ENCODE results near the gene LNP1. TPM values are rescaled to one million over a fixed set of nuclear protein-coding genes. Genes with fewer than 3 reads are reported as not detected.
"Not testable (repeated sequence)": the region's sequence is repeated elsewhere in the genome, so short reads cannot be mapped to it uniquely, and the experiment has no call there.

LNP1 gene, protein sequence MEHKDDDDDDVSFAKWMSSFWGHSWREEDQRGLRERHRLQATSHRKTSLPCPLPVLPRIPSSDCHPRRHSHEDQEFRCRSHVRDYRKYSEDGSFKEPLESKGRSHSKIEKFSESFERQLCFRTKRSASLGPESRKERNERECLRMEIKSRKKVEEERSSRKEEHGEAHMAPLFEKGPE
- 1 to 10 TPM; 1.8 to 3.7 (median 2.4) TPM for total RNA-seq

DNA sequence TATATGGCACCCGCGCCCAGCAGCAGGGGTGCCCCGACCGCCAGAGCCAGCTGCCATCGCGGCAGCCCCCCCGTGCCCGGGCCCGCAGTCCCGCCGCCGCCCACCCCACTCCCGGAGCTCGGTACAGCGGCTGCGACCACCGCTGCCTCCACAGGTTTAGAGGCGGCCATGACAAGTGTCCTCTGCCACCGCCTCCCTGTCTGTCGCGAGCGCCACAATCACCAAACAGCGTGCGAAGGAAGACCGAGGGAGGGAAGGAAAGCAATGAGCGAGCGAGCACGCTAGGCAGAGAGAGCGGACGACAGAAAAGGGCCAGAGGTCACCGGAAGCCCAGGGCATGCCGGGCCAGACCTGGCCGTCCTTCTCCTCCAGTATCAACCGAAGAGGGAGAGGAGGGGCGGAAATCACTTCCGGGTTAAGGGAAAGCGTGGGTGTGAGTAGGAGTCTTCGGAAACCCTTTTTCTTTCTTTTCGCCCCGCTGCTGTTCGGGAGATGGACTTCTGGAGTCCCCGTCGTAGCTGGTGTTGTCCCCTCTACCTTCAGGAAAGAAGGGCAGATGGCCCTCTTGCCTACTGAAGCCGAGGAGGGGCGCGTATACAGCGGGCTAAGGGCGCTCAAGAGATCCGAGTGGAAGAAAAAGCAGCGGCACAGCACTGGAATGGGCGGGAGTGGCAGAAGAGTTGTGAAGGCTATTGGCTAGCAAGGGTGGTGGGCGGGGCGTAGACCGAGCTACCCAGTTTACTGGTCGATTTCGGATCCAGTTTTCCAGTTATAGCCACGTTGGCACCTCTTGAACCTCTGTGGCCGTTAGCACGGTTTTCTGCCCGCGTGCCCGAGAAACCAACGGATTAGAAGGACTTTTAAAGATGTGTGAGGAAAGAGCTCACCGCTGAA lies at the start of gene LNP1, which contains the start of gene TOMM70:
Gene LNP1, plus strand, starts transcription at position 760 of the 894 bp plus-strand sequence. CDS start 28,191 bp downstream, outside the sequence.
Gene TOMM70, minus strand, starts transcription at position 310 of the 894 bp plus-strand sequence. Its CDS starts 140 bp downstream, at position 170.
- DNase-seq (ENCODE audit: extremely low spot score), result peak; percentile 99
- Histone ChIP-seq H3K4me3 (peak within 1 kb of the TSS; percentile 73 to 99 (median 92)), H3K27ac (replicated peaks in 1 of 4) (peak within 1 kb of the TSS; percentile 88 to 97 (median 92)), H3K36me3 (no peaks in the 10 kb centered on the region), H3K9me3 (no peaks in the 10 kb centered on the region), H3K27me3 (no peaks in the 10 kb centered on the region), H3K4me1 (peaks cover 39 to 62% (median 56%) of the 10 kb centered on the region in 4 donors)
- intact Hi-C loops (cut with DNase I), result loop anchor here (5.0 kb wide), 1 partner anchor 584 kb away; the partner anchor contains the start of gene CMSS1
- under 1% methylated on average over 29 of the region's 64 CpGs for WGBS
- TF ChIP-seq EP300 (IDR thresholded peaks at IDR 0.05), result no peak
- TF ChIP-seq POLR2AphosphoS5 (IDR thresholded peaks at IDR 0.05), result peak; percentile 85 to 86
- TF ChIP-seq, protein P1, sequence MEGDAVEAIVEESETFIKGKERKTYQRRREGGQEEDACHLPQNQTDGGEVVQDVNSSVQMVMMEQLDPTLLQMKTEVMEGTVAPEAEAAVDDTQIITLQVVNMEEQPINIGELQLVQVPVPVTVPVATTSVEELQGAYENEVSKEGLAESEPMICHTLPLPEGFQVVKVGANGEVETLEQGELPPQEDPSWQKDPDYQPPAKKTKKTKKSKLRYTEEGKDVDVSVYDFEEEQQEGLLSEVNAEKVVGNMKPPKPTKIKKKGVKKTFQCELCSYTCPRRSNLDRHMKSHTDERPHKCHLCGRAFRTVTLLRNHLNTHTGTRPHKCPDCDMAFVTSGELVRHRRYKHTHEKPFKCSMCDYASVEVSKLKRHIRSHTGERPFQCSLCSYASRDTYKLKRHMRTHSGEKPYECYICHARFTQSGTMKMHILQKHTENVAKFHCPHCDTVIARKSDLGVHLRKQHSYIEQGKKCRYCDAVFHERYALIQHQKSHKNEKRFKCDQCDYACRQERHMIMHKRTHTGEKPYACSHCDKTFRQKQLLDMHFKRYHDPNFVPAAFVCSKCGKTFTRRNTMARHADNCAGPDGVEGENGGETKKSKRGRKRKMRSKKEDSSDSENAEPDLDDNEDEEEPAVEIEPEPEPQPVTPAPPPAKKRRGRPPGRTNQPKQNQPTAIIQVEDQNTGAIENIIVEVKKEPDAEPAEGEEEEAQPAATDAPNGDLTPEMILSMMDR (IDR thresholded peaks at IDR 0.05), result no peak
- no peak for TF ChIP-seq POLR2A (IDR thresholded peaks at IDR 0.05; ENCODE audit: low read depth)

DNA sequence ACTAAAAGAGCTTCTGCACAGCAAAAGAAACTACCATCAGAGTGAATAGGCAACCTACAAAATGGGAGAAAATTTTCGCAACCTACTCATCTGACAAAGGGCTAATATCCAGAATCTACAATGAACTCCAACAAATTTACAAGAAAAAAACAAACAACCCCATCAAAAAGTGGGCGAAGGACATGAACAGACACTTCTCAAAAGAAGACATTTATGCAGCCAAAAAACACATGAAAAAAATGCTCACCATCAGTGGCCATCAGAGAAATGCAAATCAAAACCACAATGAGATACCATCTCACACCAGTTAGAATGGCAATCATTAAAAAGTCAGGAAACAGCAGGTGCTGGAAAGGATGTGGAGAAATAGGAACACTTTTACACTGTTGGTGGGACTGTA lies 49.6 kb upstream of the LNP1 start:
- H3K4me1 ChIP-seq; intact Hi-C loops (cut with DNase I); H3K27me3 ChIP-seq; DNase-seq (ENCODE audit: extremely low spot score); H3K9me3 ChIP-seq; H3K4me3 ChIP-seq; H3K27ac ChIP-seq (replicated peaks in 1 of 4): not testable (repeated sequence)
- peaks cover 51 to 85% (median 80%) of the 10 kb centered on the region in 4 donors for H3K36me3 ChIP-seq
- WGBS, result 96% methylated on average over 2 of the region's 2 CpGs

DNA sequence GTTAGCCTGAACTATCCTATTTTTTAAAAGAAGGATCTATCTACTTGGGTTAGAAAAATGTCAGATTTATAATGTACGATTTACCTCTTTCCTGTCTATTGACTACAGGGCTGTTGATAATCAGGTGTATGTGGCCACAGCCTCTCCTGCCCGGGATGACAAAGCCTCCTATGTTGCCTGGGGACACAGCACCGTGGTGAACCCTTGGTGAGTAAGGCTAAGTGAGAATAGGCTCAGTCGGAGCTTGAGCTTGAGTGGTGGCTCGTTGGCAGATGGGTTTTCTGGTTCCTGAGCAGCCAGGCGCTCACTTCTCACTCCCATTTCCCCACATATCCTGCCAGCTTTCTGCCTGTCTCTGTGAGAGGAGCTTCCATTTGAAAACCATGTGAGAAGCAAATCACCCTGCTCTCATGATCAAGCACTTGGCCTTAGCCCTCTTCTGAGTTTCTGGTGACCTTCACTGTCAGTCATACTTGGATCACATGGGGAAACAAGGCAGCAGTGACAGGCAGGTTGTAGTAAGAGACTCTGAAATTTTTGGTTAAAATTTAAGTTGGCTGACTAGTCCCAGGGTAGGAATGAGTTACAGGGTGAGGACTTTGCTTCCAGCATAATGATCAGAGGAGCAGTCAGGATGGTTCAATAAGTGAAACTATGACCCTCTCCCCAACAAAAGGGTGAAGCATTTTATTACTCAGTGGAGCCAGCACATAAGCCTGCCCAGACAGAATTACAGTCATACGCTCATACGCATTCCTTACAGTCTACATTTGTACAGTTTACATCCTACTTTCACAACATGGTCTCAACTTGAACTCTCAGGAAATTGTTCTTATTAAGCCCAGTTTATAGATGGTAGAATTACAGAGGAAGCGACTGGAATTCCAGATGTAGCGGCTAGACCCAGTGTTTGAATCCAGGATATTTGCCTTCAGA lies 48.8 kb upstream of the LNP1 start:
- Histone ChIP-seq H3K27me3 (no peaks in the 10 kb centered on the region), H3K4me1 (no peaks in the 10 kb centered on the region), H3K9me3 (no peaks in the 10 kb centered on the region), H3K27ac (replicated peaks in 1 of 4) (no peak overlapping the region), H3K4me3 (no peak overlapping the region), H3K36me3 (peaks cover 45 to 83% (median 73%) of the 10 kb centered on the region in 4 donors)
- 92% methylated on average over 10 of the region's 10 CpGs for WGBS
- TF ChIP-seq POLR2AphosphoS5 (IDR thresholded peaks at IDR 0.05), result no peak
- TF ChIP-seq, protein P1 (IDR thresholded peaks at IDR 0.05), result no peak
- TF ChIP-seq POLR2A (IDR thresholded peaks at IDR 0.05; ENCODE audit: low read depth), result no peak
- no peak for TF ChIP-seq EP300 (IDR thresholded peaks at IDR 0.05)
- intact Hi-C loops (cut with DNase I), result no loop called here
- no peak for DNase-seq (ENCODE audit: extremely low spot score)

DNA sequence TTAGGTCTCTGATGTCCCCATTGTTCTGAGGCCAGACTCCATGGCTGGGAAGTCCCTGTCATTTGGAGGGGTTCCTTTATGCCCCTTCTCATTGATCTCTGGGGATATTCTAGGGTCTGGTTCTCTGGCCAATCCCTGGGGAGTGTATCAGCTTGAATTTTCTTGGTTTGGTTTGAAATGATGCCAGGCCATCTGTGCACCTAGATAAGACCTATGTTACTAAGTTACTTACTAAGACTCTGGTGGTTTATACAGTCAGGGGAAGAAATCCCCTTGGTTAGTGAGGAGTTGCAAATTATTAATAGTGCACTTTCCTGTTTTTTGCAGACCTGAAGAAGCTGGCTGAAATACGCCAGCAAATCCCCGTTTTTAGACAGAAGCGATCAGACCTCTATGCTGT lies 46.5 kb upstream of the LNP1 start:
- WGBS, result 100% methylated on average over 3 of the region's 3 CpGs
- no peak for DNase-seq (ENCODE audit: extremely low spot score)
- intact Hi-C loops (cut with DNase I), result no loop called here
- H3K27me3 ChIP-seq, result no peaks in the 10 kb centered on the region
- H3K27ac ChIP-seq (replicated peaks in 1 of 4), result no peak overlapping the region
- TF ChIP-seq EP300 (IDR thresholded peaks at IDR 0.05) (no peak), POLR2A (IDR thresholded peaks at IDR 0.05; ENCODE audit: low read depth) (no peak), POLR2AphosphoS5 (IDR thresholded peaks at IDR 0.05) (no peak)
- TF ChIP-seq, protein P1 (IDR thresholded peaks at IDR 0.05), result no peak
- H3K4me1 ChIP-seq, result no peaks in the 10 kb centered on the region
- H3K4me3 ChIP-seq, result no peak overlapping the region
- H3K9me3 ChIP-seq, result no peaks in the 10 kb centered on the region
- H3K36me3 ChIP-seq, result peaks cover 31 to 81% (median 61%) of the 10 kb centered on the region in 4 donors
